ENCODE results near the gene CYLD. TPM values are rescaled to one million over a fixed set of nuclear protein-coding genes. Genes with fewer than 3 reads are reported as not detected.

The CYLD gene
- total RNA-seq, 2 experiments from 2014 or later = 360 to 373 TPM

DNA sequence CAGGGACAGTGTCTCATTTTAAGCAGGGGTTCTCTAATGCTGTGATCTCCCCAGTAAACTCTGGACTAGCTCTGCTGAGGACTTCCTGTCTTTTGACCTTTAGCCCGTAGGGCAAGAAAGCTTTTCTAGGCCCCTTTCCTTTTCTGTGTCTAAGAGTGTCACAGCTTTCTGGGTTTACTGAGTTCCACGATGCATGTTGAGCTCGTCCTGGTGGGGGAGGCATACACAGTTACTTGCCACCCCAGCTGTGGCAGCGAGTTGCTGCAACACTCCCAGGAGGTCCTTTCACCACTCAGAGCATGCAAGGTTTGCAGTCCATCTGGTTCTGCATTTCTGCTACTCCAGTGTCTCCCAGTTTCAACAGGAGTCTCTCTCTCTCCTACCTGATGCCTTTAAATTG is 24.8 kb upstream of the CYLD start:
- H3K36me3 Mint-ChIP-seq (ENCODE audit: low read depth) = peaks cover 4% of the 10 kb centered on the region
- H3K36me3 ChIP-seq (ENCODE audit: insufficient read depth, low read length) = peaks cover 8% of the 10 kb centered on the region
- POLR2A ChIA-PET = no interaction called here
- H3K27ac Mint-ChIP-seq = no peak overlapping the region
- H3K9me3 Mint-ChIP-seq = no peaks in the 10 kb centered on the region
- no peak overlapping the region for H3K4me3 ChIP-seq (ENCODE audit: low read length)
- TF ChIP-seq, protein P1, sequence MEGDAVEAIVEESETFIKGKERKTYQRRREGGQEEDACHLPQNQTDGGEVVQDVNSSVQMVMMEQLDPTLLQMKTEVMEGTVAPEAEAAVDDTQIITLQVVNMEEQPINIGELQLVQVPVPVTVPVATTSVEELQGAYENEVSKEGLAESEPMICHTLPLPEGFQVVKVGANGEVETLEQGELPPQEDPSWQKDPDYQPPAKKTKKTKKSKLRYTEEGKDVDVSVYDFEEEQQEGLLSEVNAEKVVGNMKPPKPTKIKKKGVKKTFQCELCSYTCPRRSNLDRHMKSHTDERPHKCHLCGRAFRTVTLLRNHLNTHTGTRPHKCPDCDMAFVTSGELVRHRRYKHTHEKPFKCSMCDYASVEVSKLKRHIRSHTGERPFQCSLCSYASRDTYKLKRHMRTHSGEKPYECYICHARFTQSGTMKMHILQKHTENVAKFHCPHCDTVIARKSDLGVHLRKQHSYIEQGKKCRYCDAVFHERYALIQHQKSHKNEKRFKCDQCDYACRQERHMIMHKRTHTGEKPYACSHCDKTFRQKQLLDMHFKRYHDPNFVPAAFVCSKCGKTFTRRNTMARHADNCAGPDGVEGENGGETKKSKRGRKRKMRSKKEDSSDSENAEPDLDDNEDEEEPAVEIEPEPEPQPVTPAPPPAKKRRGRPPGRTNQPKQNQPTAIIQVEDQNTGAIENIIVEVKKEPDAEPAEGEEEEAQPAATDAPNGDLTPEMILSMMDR (IDR thresholded peaks at IDR 0.05) = no peak
- H3K9me3 ChIP-seq (ENCODE audit: control insufficient read depth in 1 of 2, insufficient read depth in 1 of 2, low read length in 2 of 2) = no peaks in the 10 kb centered on the region
- peaks cover 28% of the 10 kb centered on the region for H3K4me1 Mint-ChIP-seq (ENCODE audit: low read depth)
- intact Hi-C loops (cut with DNase I, micrococcal nuclease) = no loop called here
- DNase-seq (no peak), ATAC-seq (ENCODE audit: poor library complexity) (no peak)
- no peaks in the 10 kb centered on the region for H3K27me3 ChIP-seq (ENCODE audit: control insufficient read depth in 1 of 2, insufficient read depth in 2 of 2, low read length in 2 of 2)
- H3K27ac ChIP-seq (ENCODE audit: low read depth in 1 of 2, low read length in 2 of 2) = no peak overlapping the region
- CTCF ChIA-PET = no interaction called here
- H3K4me3 Mint-ChIP-seq = no peak overlapping the region
- H3K4me1 ChIP-seq (ENCODE audit: insufficient read depth, low read length) = peaks cover 35% of the 10 kb centered on the region
- no peaks in the 10 kb centered on the region for H3K27me3 Mint-ChIP-seq

- H3K9me3 ChIP-seq (ENCODE audit: control insufficient read depth in 1 of 2, insufficient read depth in 1 of 2, low read length in 2 of 2) = no peaks in the 10 kb centered on the region
- TF ChIP-seq, protein P1 (IDR thresholded peaks at IDR 0.05) = no peak
- ATAC-seq (ENCODE audit: poor library complexity) = no peak
- Mint-ChIP-seq H3K27ac (no peak overlapping the region), H3K9me3 (no peaks in the 10 kb centered on the region), H3K27me3 (no peaks in the 10 kb centered on the region), H3K4me1 (ENCODE audit: low read depth) (peaks cover 30% of the 10 kb centered on the region), H3K36me3 (ENCODE audit: low read depth) (peaks cover 8% of the 10 kb centered on the region), H3K4me3 (no peak overlapping the region)
- H3K36me3 ChIP-seq (ENCODE audit: insufficient read depth, low read length) = peaks cover 8% of the 10 kb centered on the region
- intact Hi-C loops (cut with DNase I, micrococcal nuclease) = no loop called here
- no peak overlapping the region for H3K27ac ChIP-seq (ENCODE audit: low read depth in 1 of 2, low read length in 2 of 2)
- no peak overlapping the region for H3K4me3 ChIP-seq (ENCODE audit: low read length)
- no peaks in the 10 kb centered on the region for H3K27me3 ChIP-seq (ENCODE audit: control insufficient read depth in 1 of 2, insufficient read depth in 2 of 2, low read length in 2 of 2)
- ChIA-PET POLR2A (no interaction called here), CTCF (no interaction called here)
- H3K4me1 ChIP-seq (ENCODE audit: insufficient read depth, low read length) = peaks cover 39% of the 10 kb centered on the region
- no peak for DNase-seq
These were observed 24.4 kb upstream of the CYLD start for GRCh38 chr16:50717494-50717893.

DNA sequence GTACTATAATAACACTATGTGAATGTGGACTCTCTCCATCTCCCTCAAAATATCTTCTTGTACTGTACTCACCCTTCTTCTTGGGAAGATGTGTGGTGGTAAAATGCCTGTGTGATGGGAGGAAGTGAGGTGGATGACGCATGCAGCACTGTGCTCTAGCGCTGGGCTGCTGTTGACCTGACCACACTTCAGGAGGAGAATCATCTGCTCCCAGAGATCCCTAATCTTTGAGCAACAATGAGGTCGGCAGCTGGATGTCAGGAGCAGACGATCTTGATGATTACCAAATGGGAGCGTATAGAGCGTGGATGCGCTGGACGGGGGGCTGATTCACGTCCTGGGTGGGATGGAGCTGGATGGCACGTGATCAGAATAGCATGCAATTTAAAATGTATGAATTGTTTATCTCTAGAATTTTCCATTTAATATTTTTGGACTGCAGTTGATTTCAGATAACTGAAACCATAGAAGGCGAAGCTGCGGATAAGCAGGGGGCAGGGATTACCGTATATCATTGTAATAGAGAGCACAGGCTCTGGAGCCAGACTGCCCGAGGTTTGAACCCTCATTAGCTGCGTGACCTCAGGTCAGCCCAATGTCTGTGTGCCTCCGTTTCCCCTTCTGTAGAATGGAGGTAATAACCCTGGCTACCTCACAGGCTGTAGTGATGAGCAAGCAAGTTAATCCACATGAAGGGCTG is 23.7 kb upstream of the CYLD start:
- Histone ChIP-seq H3K9me3 (ENCODE audit: control insufficient read depth in 1 of 2, insufficient read depth in 1 of 2, low read length in 2 of 2) (no peaks in the 10 kb centered on the region), H3K36me3 (ENCODE audit: insufficient read depth, low read length) (peaks cover 9% of the 10 kb centered on the region), H3K27ac (ENCODE audit: low read depth in 1 of 2, low read length in 2 of 2) (no peak overlapping the region), H3K4me1 (ENCODE audit: insufficient read depth, low read length) (peaks cover 36% of the 10 kb centered on the region), H3K27me3 (ENCODE audit: control insufficient read depth in 1 of 2, insufficient read depth in 2 of 2, low read length in 2 of 2) (no peaks in the 10 kb centered on the region), H3K4me3 (ENCODE audit: low read length) (no peak overlapping the region)
- ATAC-seq (ENCODE audit: poor library complexity) = no peak
- peaks cover under 1% of the 10 kb centered on the region for H3K9me3 Mint-ChIP-seq
- TF ChIP-seq, protein P1 (IDR thresholded peaks at IDR 0.05) = no peak
- intact Hi-C loops (cut with DNase I, micrococcal nuclease) = no loop called here
- peaks cover 30% of the 10 kb centered on the region for H3K4me1 Mint-ChIP-seq (ENCODE audit: low read depth)
- H3K4me3 Mint-ChIP-seq = no peak overlapping the region
- POLR2A ChIA-PET = interaction anchor here (1.1 kb wide), 1 partner anchor 29 kb away, joined by 3 read pairs; no protein-coding TSS in a partner anchor
- no peaks in the 10 kb centered on the region for H3K27me3 Mint-ChIP-seq
- peaks cover 14% of the 10 kb centered on the region for H3K36me3 Mint-ChIP-seq (ENCODE audit: low read depth)
- CTCF ChIA-PET = no interaction called here
- no peak overlapping the region for H3K27ac Mint-ChIP-seq
- no peak for DNase-seq

All from CD4-positive, alpha-beta T cell (primary cell).